ENCODE measurements around the gene CLEC18B.
"Not testable (repeated sequence)": the region's sequence is repeated elsewhere in the genome, so short reads cannot be mapped to it uniquely, and the experiment has no call there.

DNA sequence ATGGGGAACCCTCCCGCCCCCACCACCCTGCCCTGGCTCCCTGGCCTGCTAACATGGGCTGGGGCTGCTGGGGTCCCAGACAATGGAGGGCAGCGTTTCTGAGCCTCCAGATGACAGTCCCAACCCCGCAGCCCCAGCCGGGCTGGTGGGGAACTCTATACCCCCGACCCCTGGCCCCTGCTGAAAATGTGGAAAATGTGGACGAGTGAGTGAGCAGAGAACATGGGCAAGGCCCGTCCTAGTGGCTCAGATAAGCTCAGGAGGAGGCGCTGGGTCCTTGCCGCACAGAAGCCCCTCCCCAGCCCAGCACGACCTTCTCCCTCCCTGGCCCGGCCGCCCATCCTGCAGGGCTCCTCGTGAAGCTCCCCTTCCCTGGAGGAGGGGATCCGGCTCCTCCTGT, 1.5 kb downstream of the CLEC18B start:
- TF ChIP-seq, protein P1, sequence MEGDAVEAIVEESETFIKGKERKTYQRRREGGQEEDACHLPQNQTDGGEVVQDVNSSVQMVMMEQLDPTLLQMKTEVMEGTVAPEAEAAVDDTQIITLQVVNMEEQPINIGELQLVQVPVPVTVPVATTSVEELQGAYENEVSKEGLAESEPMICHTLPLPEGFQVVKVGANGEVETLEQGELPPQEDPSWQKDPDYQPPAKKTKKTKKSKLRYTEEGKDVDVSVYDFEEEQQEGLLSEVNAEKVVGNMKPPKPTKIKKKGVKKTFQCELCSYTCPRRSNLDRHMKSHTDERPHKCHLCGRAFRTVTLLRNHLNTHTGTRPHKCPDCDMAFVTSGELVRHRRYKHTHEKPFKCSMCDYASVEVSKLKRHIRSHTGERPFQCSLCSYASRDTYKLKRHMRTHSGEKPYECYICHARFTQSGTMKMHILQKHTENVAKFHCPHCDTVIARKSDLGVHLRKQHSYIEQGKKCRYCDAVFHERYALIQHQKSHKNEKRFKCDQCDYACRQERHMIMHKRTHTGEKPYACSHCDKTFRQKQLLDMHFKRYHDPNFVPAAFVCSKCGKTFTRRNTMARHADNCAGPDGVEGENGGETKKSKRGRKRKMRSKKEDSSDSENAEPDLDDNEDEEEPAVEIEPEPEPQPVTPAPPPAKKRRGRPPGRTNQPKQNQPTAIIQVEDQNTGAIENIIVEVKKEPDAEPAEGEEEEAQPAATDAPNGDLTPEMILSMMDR (IDR thresholded peaks at IDR 0.05; ENCODE audit: insufficient read depth, low read length, poor library complexity, severe bottlenecking), result not testable (repeated sequence)
- not testable (repeated sequence) for TF ChIP-seq EZH2phosphoT487 (conservative IDR thresholded peaks at IDR 0.05; ENCODE audit: low read length)
